ENCODE data around the gene ACR. TPM values are rescaled to one million over a fixed set of nuclear protein-coding genes. Genes with fewer than 3 reads are reported as not detected.
A peak's percentile ranks its signal among the peaks of the same experiment; 100 is the strongest.

Gene ACR
- total RNA-seq, 2 donors from 2014 or later, result 0.18 TPM; not detected in 1

DNA sequence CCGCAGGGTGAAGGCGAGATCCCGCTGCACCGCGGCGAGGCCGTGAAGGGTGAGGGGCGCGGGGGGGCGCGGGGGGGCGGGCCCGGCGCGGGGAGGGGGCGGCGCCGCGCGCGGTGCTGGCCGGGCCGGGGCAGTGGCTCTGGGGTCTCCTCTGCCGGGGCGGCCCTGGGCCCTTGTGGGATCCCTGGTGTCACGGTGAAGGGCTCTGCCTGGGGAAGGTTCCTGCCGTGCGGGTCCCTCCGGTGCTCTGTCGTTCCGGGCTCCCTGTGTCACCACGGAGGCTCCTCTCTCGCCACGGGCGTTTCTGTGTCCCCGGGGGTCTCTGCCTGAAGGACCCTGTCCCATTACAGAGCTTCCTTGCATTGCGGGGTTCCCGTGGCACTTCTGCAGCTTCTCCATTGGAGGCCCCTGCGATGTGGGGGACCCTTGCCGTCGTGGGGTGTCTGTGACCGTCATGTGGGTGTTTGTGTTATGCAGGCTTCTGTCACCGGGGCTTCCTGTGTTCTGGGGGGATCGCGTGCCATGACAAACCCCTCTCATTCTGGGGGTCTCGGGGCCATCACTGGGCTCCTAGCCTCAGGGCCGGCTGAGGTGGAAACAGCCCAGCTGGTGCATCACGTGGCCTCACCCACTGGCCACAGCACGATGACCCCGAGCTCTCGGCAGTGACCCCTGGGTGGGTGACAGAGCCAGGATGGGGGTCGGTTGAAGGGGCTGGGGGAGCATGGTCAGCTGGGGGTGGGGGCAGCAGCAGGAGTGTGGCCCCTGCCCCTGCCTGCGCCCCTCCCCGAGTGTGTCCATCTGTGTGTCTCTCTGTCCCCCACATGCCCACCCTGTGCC lies 40.1 kb upstream of the ACR start:
- Histone ChIP-seq H3K4me3 (ENCODE audit: low read length) (peak overlapping the region; percentile 77), H3K4me1 (ENCODE audit: control insufficient read depth, insufficient read depth, low read length) (no peaks in the 10 kb centered on the region), H3K36me3 (ENCODE audit: control insufficient read depth, insufficient read depth, low read length) (no peaks in the 10 kb centered on the region), H3K27me3 (ENCODE audit: control insufficient read depth, insufficient read depth, low read length, poor library complexity, severe bottlenecking) (peaks cover 5% of the 10 kb centered on the region), H3K27ac (ENCODE audit: low read depth, low read length) (no peak overlapping the region), H3K9me3 (ENCODE audit: control insufficient read depth, low read length) (no peaks in the 10 kb centered on the region), H3K9ac (ENCODE audit: extremely low read depth, low read length, poor library complexity, severe bottlenecking) (no peak overlapping the region)
- TF ChIP-seq, protein P1, sequence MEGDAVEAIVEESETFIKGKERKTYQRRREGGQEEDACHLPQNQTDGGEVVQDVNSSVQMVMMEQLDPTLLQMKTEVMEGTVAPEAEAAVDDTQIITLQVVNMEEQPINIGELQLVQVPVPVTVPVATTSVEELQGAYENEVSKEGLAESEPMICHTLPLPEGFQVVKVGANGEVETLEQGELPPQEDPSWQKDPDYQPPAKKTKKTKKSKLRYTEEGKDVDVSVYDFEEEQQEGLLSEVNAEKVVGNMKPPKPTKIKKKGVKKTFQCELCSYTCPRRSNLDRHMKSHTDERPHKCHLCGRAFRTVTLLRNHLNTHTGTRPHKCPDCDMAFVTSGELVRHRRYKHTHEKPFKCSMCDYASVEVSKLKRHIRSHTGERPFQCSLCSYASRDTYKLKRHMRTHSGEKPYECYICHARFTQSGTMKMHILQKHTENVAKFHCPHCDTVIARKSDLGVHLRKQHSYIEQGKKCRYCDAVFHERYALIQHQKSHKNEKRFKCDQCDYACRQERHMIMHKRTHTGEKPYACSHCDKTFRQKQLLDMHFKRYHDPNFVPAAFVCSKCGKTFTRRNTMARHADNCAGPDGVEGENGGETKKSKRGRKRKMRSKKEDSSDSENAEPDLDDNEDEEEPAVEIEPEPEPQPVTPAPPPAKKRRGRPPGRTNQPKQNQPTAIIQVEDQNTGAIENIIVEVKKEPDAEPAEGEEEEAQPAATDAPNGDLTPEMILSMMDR (conservative IDR thresholded peaks at IDR 0.05), result no peak
- peak overlapping the region; percentile 61 for H3K4me3 Mint-ChIP-seq
- peaks cover 4% of the 10 kb centered on the region for H3K4me1 Mint-ChIP-seq
- no peak overlapping the region for H3K27ac Mint-ChIP-seq
- 31% methylated on average over 16 to 52 of the region's 54 CpGs for WGBS, 2 experiments (ENCODE audit: insufficient coverage in 1 of 2, insufficient read length in 1 of 2)
- H3K27me3 Mint-ChIP-seq (ENCODE audit: insufficient read depth), result peaks cover 14% of the 10 kb centered on the region
- no peaks in the 10 kb centered on the region for H3K9me3 Mint-ChIP-seq
- no peaks in the 10 kb centered on the region for H3K36me3 Mint-ChIP-seq (ENCODE audit: low read depth)
- DNase-seq, result peak; percentile 56

DNA sequence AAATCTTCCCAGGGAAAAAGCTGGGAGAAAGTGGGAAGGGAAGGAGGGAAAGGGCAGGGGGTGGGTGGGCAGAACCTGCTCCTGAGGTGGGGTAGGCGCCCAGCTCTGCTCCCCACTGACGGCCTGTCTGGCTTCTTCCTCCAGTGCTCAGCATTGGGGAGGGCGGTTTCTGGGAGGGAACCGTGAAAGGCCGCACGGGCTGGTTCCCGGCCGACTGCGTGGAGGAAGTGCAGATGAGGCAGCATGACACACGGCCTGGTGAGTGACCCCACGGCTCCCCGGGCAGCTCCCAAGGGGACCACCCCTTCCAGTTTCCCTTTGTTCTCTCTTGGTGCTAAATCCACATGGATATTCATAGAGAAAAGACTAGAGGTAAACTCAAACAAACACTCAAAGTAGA lies 39.5 kb upstream of the ACR start:
- Histone ChIP-seq H3K27ac (ENCODE audit: low read depth, low read length) (no peak overlapping the region), H3K27me3 (ENCODE audit: control insufficient read depth, insufficient read depth, low read length, poor library complexity, severe bottlenecking) (peaks cover 5% of the 10 kb centered on the region), H3K4me1 (ENCODE audit: control insufficient read depth, insufficient read depth, low read length) (no peaks in the 10 kb centered on the region), H3K36me3 (ENCODE audit: control insufficient read depth, insufficient read depth, low read length) (no peaks in the 10 kb centered on the region), H3K4me3 (ENCODE audit: low read length) (no peak overlapping the region), H3K9me3 (ENCODE audit: control insufficient read depth, low read length) (no peaks in the 10 kb centered on the region), H3K9ac (ENCODE audit: extremely low read depth, low read length, poor library complexity, severe bottlenecking) (no peak overlapping the region)
- Mint-ChIP-seq H3K4me1 (peaks cover 4% of the 10 kb centered on the region), H3K9me3 (no peaks in the 10 kb centered on the region), H3K27me3 (ENCODE audit: insufficient read depth) (peaks cover 14% of the 10 kb centered on the region), H3K27ac (no peak overlapping the region), H3K4me3 (peak overlapping the region; percentile 61), H3K36me3 (ENCODE audit: low read depth) (no peaks in the 10 kb centered on the region)
- WGBS, 2 experiments (ENCODE audit: insufficient coverage in 1 of 2, insufficient read length in 1 of 2), result 86 to 87% methylated on average over 11 to 12 of the region's 12 CpGs
- DNase-seq, result peak; percentile 45
- TF ChIP-seq, protein P1 (conservative IDR thresholded peaks at IDR 0.05), result no peak

DNA sequence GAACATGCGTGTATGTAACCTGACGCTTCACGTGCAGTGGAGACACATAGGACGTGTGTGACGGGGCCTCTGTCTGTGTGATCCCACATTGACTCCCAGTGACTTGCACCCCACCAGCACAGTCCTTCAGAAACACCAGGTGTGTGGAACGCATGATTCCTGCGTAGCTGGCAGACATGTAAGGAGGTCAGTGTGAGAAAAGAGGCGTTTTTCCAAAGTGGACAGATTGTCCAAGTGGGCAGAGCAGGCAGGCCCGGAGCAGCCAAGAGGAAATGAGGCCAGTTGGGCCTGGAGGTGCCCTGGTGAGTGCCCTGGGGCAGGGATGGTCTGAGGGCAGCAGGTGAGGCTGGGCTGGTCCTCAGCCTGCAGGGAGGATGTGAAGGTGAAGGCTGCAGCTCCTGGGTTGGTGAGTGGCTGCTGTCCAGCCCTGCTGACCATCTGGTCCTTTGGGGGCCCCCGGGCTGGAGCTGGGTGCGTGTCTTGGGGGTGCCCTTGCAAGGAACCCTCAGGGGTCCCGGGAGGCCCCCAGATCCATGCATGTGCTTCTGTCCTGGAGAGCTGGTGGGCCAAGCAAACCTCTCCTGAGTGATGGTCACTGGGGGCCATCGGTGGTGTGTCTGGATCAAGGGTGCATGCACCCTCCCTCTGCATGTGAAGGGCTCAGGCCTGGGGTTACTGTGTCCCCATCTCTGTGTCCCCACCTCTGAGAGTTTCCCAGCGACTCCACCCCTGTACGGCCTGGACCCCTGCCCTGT lies 38.8 kb upstream of the ACR start:
- WGBS, 2 experiments (ENCODE audit: insufficient coverage in 1 of 2, insufficient read length in 1 of 2), result 90 to 95% methylated on average over 9 to 15 of the region's 15 CpGs
- DNase-seq, result peak; percentile 35

More for the DNA sequence above, 38.8 kb upstream of the ACR start:
- TF ChIP-seq, protein P1 (conservative IDR thresholded peaks at IDR 0.05), result no peak
- no peak overlapping the region for H3K9ac ChIP-seq (ENCODE audit: extremely low read depth, low read length, poor library complexity, severe bottlenecking)
- H3K27ac ChIP-seq (ENCODE audit: low read depth, low read length), result no peak overlapping the region
- H3K9me3 ChIP-seq (ENCODE audit: control insufficient read depth, low read length), result no peaks in the 10 kb centered on the region
- peaks cover 5% of the 10 kb centered on the region for H3K27me3 ChIP-seq (ENCODE audit: control insufficient read depth, insufficient read depth, low read length, poor library complexity, severe bottlenecking)
- peaks cover 4% of the 10 kb centered on the region for H3K4me1 Mint-ChIP-seq
- H3K9me3 Mint-ChIP-seq, result no peaks in the 10 kb centered on the region
- no peak overlapping the region for H3K27ac Mint-ChIP-seq
- no peaks in the 10 kb centered on the region for H3K36me3 ChIP-seq (ENCODE audit: control insufficient read depth, insufficient read depth, low read length)
- no peaks in the 10 kb centered on the region for H3K36me3 Mint-ChIP-seq (ENCODE audit: low read depth)
- peaks cover 14% of the 10 kb centered on the region for H3K27me3 Mint-ChIP-seq (ENCODE audit: insufficient read depth)
- no peak overlapping the region for H3K4me3 ChIP-seq (ENCODE audit: low read length)
- no peaks in the 10 kb centered on the region for H3K4me1 ChIP-seq (ENCODE audit: control insufficient read depth, insufficient read depth, low read length)
- peak overlapping the region; percentile 61 for H3K4me3 Mint-ChIP-seq
